Astrocyte of the hippocampus (primary cell): ENCODE results near the gene EID3.

Experiments
- DNase-seq: peaks from one replicate; pipeline ENCODE4 v3.0.0; 2011; ENCODE audit warnings: low read depth, low spot score

The EID3 gene

DNA sequence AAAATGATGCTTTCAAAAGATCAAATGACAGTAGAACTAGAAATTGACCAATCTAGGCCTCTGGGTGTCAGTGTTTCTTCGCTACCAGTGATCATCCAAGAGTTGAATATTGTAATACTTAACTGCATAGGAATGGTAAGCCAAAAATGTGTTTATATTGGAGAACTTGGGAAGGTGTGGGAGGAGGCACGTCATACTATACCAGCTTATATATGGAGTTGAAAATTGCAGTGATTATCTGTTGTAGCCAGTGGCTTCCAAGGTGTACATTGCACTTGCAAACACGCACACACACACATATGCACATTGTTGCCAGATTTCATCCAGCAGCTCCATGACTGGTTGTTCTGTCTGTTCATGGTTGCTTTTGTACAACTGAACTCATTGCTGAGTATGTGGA lies 36.1 kb downstream of the EID3 start:
- peak; percentile 36 for DNase-seq

DNA sequence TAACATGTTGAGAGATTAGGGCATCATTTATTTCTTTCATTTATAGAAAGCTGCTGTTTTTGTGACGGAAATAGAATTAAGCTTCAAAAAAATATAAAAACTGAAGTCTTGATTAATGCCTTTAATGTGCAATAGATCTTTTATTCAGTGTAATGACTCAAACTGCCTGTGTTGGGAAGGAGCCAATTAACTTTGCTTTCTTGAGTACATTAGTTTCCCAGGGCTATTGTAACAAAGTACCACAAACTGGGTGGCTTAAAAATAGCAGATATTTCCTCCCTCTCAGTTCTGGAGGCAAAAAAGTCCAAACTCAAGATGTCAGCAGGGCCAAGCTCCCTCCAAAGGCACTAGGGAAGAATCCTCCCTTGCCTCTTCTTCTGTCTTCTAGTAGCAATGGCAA lies 36.6 kb downstream of the EID3 start:
- peak; percentile 78 for DNase-seq

DNA sequence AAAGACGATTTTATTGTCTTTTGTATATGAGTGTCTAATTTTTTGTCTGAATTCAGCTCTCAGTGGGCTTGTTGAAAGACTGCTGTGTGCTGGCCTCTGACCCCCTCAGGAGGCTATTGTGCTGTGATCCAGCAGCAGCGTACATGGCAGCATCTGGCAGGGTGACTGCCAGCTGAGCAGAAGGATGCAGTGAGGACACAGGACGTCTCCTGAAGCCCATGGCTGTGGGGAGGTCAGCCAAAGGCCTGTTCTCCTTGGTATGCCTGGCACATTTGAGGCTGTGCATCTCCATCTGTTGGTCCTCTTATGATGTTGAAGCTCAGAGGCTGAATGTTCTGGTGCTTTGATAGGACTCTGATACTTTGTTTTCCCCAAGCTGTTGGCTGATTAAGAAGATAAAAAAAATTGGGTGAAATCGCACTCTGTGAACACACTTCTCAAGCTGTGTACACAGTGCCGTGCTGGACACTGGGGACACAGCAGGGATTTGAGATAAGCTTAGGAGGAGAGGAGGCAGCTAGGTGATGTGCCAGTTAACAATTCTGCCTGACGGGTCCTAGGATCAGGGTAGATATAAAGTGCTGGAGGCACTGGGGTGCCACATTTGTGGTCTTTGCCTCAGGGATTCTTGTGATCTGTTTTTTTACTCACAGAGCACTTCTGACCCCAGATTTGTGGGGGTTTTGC lies 37.5 kb downstream of the EID3 start:
- peak; percentile 14 for DNase-seq

DNA sequence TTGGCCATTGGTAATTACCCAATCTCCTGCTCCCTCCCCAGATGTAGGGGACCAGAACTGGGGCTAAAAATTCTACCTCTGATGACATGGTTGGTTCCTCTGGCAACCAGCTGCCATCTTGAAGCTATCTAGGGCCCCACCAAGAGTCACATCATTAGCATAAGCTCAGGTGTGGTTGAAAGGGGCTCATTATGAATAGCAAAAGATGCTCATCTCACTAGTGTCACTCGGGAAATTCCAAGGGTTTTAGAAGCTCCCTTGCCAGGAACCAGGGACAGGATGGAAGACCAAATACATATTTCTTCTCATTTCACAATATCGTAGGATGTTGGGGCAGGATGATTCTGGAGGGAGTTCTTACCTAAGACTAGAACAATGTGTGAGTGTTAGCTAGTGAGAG lies 38.6 kb downstream of the EID3 start:
- no peak for DNase-seq

DNA sequence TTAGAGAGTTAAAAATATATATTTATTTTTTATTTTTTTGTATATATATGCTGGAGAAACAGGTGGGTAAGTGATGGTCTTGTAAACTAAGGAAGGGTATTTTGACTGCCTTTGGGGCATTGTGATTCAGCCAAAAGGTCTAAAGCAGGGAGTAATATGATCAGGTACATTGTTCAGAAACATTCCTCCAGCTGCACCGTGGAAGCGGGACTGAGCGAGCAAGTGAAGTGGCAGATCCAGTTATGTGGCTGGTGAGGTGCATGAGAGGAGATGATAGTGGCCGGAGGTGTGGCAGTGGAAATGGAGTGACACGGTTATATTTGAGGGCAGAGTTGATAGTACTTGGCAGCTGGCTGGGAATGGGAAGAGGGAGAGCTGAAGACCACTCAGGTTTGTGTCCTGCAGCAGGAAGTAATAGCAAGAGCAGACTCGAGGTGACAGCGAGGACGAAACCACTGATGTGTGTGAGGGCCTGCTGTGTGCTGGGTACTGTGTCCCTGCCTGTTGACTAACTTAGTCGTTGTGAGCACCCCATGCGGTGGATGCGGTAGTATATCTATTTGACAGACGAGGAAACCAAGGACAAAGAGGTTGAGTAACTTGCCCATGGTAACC lies 39.2 kb downstream of the EID3 start:
- no peak for DNase-seq

DNA sequence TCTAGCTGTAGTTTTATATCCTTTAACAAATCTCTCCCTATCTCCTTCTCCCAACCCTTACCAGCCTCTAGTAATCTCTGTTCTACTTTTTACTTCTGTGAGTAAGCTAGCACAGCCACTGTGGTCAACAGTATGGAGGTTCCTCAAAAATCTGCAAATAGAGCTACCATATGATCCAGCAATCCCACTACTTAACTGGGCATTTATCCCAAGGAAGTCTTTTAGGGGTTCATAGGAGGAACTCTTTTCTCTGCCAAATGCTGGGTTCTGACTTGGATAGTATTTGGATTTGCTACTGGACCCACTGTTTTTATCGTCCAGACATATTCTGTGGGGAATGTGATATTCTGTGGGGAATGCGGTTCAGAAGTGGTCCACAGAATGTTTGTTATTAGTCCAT lies 41.1 kb downstream of the EID3 start:
- no peak for DNase-seq

DNA sequence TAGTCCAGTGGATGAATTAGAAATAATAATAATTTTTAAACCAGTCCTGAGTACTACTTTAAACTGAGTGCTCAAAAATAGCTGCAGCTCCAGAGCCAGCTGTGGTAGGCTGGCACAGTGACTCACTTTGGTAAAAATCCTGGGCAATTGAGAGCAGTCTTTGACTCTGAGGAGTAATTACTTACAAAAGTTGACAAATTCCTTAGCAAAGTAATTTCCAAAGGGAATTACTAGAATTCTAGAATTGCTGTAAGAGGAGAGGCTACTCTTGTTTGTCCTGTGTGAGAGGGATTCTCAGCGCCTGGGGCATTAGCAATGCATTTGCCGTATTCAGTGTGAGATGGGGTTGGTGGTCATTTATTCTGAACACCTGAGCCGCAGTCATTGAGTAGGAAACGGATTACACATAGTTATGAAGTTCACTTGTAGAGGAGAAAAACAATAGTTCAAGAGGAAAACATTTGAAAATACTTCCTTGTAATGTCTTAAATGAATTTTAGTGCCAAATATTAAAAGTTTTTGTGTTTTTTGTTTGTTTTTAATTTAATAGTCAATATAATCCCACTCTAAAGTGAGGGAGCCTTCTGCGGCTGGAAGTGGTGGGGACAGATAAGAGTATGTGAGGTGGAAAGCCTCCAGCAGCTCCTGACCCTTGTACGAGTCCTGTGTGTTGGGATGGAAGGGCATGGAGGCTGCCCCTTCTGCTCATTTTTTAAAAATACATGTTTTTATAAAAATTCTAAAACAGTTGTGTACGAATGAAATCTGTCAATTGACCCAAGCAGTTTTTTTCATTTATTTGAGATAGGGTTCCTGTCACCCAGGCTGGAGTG lies 41.9 kb downstream of the EID3 start:
- DNase-seq: peak; percentile 52

DNA sequence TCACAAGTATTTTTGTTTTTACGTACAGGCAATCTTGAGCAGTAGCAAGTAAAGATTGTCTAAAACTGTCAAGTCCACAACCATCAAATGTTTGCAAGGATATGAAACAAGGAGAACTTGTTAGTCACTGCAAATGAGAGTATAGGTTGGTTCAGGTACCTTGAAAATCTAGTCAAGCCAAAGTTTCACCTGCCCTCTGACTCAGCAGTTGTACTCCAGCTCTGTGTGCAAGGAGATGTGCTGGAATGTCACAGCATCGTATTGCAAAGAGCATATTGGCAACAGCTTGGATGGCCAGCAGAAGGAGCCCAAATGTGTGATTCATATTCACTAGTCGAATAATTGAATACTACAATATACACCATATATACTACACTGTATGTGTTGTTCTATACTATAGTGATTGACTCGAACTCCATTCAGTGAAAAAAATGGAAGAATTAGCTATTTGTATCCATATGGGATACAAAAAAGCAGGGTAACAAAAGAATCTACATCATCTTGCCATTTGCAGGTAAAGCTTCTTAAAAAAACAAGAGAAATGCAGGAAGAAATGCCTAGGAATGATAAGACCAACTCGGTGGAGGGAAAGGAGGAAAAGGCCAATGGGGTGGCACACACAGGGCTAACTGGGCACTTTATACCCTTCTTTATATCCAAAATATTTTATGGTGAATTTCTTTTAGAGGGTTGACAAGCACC lies 44.0 kb downstream of the EID3 start:
- DNase-seq: peak; percentile 21

DNA sequence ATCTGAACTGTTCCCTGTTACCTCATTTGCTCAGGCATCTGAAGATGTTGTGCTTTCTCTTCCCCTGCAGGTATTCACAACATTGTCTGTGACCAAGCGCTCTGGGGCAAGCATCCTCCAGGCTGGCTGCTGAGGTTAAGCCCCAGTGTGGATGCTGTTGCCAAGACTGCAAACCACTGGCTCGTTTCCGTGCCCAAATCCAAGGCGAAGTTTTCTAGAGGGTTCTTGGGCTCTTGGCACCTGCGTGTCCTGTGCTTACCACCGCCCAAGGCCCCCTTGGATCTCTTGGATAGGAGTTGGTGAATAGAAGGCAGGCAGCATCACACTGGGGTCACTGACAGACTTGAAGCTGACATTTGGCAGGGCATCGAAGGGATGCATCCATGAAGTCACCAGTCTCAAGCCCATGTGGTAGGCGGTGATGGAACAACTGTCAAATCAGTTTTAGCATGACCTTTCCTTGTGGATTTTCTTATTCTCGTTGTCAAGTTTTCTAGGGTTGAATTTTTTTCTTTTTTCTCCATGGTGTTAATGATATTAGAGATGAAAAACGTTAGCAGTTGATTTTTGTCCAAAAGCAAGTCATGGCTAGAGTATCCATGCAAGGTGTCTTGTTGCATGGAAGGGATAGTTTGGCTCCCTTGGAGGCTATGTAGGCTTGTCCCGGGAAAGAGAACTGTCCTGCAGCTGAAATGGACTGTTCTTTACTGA lies 44.9 kb downstream of the EID3 start:
- DNase-seq: no peak

DNA sequence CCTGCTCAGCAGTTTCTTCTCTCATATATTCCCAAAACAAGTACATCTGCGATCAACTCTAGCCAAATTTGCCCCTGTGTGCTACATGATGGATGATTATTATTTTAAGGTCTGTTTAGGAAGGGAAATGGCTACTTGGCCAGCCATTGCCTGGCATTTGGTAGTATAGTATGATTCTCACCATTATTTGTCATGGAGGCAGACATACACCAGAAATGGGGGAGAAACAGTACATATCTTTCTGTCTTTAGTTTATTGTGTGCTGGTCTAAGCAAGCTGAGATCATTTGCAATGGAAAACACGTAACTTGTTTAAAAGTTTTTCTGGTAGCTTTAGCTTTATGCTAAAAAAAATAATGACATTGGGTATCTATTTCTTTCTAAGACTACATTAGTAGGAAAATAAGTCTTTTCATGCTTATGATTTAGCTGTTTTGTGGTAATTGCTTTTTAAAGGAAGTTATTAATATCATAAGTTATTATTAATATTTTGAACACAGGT lies 45.5 kb downstream of the EID3 start:
- no peak for DNase-seq

DNA sequence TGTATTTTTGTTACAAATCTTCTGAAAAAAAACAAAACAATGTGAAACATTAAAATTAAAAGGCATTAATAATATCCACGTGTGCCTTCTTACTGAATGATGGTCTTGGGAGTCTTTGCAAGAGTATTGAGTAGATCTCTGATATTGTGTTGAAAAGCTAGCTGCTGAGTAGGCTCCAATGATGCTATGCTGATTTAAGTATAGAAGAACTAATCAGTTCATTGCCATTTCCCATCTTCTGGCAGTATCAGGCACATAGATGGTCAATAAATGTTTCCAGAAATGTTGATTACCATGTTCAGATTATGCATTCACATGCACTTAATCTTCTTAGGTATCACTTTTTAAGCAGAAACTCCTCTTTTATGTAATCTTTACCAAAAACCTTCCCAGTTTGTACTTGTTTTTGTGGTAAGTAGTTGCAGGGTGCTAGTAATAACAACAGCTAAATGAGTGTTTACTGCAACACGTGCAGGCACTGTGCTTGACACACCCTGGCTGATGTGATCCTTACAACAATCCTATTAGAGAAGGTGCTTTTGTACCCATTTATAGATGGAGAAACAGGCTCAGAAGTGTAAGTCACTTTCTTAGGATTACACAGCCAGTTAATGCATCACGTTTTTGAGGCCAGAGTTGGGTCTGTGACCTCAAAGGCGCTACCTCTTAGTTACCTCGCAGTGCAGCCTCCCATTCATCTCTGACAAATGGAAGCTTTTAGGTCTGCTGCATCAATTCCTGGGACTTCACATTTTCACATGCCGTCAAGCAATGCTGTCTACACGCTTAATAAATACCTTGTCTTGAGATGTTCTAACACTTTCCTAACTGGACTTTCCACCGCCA lies 46.9 kb downstream of the EID3 start:
- DNase-seq: no peak

DNA sequence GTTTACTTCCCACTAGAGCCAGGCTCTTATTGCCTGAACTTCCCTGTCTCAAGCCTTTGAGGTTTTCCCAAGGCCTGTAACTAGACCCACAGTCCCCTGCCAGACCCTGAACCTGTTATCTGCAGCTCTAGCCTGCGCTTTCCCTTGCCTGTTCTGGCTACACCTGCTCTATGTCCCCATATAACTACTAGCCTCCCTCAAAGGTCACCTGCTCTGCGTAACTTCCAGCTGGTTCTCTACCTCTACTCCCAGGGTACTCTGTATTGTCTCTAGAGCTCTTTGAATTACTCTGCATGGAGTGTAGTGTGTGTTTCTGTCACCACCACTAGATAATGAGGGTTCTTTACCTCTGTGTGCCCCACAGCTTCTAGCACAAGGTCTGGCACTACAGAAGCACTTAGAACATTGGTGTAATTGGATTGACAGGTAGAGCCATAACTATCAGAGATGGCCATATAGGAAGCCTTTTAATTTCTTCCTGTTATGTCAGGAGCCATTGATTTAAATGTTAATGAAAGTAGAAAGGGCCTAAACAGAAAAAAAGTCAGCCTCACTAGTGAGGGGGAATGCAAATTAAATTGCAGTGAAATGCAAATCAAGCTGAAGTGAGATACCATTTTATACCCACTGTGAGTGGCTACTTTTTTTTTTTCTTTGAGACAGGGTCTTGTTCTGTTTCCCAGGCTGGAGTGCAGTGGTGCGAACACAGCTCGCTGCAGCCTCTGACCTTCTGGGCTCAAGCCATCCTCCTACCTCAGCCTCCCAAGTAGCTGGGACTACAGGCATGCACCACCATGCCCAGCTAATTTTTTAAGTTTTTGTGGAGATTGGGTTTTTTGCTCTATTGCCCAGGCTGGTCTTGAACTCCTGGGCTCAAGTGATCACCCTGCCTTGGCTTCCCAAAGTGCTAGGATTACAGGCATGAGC lies 47.8 kb downstream of the EID3 start:
- no peak for DNase-seq

DNA sequence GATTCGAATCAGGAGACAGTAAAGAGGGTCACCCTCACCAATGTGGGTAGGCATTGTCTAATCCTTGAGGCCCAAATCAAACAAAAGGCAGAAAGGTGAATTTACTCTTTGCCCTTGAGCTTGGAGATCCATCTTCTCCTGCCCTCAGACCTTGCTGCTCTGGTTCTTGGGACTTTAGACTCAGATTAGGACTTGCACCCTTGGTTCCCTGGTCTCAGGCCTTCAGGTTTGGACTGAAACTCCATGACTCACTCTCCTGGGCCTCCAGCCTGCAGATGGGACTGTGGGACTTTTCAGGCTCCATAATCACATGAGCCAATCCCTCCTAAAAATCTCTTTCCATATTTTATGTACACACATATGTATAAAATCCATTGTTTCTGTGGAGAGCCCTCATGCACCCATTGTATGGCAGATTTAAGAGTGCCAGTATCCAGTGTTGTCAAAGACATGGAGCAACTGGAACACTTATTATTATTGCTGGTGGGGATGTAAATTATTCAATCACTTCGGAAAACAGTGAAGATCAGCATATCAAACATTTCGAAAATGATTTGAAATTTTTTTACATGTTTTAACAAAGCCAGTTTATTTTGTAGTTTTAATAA lies 48.7 kb downstream of the EID3 start:
- peak; percentile 25 for DNase-seq

DNA sequence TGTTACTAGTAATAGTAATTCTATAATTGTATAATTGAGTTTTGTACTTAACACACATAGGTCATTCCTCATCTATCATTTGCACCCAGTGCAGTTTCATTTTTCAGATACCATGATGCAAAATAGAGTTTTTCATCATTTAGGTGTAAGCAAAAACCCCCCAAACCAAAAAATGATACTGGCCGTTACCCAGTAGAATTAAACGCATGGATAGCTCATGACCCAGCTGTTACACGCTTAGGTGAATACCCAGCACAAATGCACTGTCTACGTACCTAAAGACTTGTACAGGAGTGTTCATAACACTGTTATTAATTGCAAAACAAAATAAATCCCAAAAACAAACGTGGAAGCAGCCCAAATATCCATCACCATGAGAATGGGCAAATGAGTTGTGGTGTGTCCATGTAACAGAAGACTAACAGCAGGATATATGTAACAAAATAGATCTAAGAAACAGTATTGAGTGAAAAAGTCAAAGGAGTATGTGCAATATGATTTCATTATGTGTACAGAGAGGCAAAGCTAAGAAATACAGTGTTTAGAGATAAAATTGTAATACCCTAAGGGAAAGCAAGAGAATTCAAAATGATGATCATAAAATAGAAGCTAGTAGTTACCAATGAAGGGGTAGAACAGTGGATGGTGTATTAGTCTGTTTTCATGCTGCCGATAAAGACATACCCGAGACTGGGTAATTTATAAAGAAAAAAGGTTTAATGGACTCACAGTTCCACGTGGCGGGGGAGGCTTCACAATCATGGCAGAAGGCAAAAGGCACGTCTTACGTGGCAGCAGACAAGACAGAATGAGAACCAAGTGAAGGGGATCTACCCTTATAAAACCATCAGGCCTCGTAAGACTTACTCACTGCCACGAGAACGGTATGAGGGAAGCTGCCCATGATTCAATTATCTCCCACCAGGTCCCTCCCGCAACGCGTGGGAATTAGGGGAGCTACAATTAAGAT lies 49.8 kb downstream of the EID3 start:
- no peak for DNase-seq

DNA sequence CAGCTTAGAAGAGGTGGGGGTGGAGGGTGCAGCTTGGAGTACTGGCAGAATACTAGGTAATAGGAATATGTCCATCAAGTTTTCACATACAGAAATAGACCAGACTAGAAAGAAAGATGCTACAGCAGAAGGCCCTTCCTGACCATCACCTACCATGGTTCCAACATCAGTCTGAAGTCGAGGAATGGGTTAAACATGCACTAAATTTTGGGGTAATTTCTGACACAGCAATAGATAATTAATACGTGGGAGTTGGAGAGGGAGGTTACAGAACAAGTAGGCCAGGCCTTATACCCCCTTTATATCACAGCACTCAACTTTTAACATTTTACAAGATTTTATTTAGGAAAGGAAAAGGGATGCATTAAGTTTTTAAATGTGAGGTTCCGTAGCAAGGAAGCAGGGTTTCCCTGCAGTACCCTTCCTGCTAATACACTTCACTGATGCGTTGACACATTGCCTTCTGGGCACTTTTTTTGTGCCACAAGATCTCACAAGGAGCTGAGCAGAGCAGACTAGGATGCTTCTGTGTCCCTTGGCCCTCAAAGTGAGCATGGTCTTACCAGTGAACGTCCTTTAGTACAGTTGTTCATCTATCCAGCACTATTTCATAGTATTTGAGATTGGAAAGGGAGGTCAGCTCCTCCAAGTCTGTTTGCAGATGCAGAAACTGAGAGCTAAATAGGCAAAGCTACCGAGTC lies 50.8 kb downstream of the EID3 start:
- no peak for DNase-seq
